ENCODE measurements around the gene RFX2. TPM values are rescaled to one million over a fixed set of nuclear protein-coding genes. Genes with fewer than 3 reads are reported as not detected.

Gene RFX2
- total RNA-seq, 1 donor from 2014 or later, result 8.3 TPM

DNA sequence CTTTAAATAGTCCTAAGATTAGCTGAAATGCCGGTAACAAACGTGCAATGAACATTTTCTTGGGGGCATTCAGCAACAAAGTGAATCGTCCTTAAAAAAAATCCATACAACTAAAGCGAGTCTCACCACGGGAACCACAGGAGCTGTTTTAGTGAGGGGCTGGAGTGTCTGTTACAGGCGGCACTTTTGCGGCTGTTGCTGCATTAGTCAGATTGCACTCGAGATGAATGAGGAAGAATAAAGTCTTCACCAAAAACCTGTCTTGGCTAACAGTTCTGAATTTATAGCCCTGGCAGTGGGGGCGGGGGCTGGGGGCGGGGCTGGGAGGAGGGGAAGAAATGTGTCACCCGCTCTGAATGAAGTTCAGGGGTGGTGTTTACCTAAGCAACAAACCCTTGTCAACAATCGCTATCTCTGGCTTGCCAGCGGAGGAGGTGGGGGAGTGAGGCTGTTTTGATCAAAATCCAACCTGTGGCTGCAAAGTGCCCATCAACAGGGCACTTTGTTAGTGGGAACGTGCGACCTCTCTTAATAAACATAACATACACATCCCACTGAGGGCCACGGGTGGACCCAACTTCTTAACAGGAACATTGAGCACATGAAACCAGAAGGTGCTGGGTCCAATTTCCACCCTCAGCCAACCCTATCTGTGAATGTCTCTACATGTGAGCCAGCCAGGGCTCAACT is 44.5 kb downstream of the RFX2 start:
- peak; percentile 67 for DNase-seq
- intact Hi-C loops (cut with DNase I), result no loop called here
- ATAC-seq (ENCODE audit: poor library complexity), result peak; percentile 76

DNA sequence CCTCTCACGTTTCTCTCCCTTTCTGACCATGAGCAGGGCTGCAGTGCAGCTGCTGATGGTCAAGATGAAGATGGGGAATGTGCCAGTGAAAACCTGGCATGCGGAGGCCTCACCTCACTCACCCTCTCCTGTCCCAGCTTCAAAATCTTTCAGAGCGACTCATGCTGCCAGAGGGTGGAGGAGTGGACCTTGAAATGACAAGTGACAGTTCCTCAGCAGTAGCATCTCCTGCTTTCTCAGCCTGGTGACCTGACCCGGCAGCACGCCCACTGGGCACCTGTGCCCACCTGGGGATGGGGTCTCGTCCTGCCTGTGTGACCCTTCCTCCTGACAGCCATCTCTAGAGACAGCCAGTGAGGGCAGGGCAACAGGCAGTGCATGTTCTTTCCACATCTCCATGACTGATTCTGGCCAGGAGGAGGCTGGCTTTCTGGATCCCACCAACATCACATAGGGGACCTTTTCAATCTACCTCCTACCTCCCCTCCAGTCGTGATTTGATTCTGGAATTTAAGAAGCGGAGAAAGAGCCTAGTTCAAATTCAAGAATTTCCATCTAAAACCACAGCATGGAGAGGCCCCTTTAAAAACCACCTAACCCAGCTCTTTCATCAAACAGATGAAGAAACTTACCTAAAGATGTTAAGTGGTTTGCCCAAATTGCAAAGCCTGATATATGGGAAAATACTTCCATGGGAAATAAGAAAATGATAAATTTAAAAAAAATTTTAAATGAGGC is 45.8 kb downstream of the RFX2 start:
- DNase-seq, result no peak
- intact Hi-C loops (cut with DNase I), result no loop called here
- ATAC-seq (ENCODE audit: poor library complexity), result no peak

DNA sequence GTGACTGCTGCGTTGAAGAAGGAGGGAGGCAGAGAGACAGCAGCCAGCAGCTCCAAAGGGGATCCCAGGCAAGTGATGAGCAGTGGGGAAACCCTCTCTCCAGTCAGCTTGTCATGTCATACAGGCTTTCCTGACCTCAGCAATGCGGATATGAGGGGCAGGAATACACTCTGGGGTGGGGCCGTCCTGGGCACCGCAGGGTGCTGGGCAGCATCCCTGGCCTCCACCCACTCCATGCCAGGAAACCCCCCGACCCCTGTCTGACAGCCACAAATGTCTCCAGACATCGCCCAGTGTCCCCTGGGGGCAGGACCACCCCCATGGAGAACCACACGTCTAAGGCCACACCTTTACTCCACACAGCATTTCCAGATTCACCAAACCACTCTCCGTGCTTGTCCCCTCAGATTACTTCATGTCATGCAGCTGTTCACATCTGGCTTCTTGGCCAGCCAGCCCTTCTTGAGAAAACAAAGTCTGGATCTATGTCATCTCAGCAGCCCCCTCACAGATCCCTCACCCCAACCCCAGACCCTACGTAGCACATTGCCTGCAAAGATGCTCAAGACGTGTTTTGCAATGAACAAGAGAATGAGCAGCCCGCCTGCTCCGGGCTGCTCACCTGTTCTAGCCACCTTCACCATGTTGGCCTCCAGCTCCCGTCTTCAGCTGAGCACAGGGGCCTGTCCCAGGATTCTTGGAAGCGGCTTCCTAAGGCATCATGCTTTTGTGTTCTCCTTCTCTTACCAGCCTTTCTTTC is 46.5 kb downstream of the RFX2 start:
- intact Hi-C loops (cut with DNase I), result no loop called here
- ATAC-seq (ENCODE audit: poor library complexity) (no peak), DNase-seq (no peak)

DNA sequence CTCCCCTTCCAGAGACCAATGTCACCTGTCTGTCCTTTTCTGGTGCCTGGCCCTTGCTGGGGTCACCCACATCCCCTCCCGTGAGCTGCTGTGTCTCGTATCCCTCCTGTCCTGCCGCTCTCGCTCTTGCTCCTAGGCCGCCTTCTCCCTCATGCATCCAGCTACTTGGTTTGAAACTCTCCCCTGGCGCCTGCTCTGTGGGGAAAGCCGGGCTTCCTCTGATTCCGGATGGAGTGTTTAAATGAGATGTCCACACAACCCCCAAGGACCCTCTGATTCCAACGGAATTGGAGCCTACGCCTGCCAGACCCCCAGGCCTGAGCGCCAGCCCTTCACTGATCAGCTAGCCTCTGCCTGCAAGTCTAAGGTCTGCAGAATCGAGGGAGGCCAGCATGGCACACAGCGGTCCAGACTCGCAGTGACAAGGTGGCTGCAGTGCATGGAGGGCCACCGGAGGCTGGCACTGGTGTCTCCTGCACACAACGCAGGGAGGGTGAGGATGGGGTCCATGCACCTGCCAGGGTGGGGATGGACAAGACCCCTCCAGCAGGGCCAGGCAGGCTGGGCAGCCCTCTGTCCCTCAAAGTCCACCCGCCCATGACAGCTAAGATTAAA is 47.2 kb downstream of the RFX2 start:
- ATAC-seq (ENCODE audit: poor library complexity) (no peak), DNase-seq (no peak)
- intact Hi-C loops (cut with DNase I), result no loop called here

DNA sequence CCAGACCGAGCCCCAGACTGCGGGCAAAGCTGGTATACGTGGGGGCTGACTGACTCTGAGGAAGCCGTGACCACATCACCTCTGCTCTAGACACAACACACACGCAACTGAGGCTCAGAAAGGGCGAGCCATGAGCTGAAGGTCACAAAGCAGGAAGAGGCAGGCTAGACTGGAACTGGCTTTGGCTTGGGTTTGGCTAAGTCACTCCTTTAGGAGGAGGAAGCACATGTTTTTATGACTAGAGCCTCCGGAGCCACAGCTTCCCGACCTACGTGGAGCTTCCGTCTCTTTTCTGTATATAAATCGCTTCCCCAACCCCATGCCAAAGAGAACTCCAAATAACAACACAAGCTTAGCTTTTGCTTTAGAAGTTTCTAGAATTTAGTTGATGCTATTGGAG is 48.0 kb downstream of the RFX2 start:
- ATAC-seq (ENCODE audit: poor library complexity), result no peak
- intact Hi-C loops (cut with DNase I), result no loop called here
- peak; percentile 64 for DNase-seq

DNA sequence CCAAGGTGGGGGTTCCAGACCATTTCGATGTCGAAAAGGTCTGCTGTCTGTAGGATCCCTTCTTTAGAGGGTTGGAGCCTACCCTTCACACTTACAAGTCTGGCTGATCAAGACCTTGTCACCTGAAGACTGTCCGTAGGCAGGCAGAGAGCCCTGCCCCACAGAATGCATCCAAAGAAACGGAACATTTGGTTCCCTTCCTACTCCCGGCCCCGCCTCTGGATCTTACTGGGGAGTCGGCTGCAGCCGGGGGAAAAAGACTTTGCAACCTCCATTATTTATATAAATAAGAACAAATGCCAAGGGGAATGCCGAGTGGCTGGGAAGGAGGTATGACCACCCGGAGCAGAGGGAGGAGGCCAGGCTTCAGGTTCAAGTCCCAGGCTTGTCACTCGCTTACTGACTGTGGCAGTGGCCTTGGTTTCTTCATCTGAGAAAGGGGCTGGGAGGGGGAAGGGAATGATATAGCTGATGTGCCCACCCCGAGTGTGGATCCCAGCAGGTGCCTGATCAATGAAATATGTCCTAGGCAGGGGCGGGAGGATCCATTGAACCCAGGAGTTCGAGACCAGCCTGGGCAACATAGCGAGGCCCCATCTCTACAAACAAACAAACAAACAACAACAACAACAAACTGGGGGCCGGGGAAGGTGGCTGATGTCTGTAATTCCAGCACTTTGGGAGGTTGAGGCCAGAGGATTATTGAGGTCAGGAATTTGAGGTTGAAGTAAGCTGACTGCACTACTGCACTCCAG is 48.7 kb downstream of the RFX2 start:
- no peak for ATAC-seq (ENCODE audit: poor library complexity)
- no peak for DNase-seq
- intact Hi-C loops (cut with DNase I), result no loop called here

DNA sequence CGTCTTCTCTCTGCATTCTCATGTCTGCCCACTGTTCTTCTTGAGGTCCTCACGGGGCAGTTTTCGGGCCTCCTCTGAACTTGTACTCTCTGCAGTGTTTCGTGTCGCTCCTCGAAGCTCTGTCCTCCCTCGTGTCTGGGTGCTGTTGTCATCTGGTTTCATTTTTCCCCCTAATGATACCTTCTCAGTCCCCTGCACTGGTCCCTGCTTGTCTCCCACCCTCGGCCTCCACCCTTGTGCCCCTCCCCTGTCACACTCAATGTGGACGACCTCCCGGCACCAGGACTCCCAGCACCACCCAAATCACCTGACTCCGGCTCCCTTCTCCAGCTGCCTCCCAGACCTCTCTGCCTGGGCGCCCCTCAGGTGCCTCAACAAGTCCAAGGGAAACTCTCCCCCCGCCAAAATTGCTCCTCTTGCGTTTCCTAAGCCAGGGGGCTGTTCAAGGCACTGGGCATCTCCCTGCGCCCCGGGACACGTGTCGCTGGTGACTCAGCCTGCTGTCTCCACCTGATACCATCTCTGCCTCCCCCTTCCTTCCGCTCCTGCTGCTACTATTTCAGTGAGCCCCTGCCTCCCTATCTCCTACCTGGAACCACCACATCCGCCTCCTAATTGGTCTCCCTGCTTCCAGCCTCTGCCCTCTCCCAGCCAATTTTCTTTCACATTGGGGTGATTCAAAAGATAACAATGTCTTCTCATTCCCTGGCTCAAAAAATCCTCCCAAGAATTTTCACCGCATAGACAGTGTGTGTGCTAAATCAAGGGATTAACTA is 49.5 kb downstream of the RFX2 start:
- ATAC-seq (ENCODE audit: poor library complexity) (no peak), DNase-seq (no peak)
- intact Hi-C loops (cut with DNase I), result no loop called here

DNA sequence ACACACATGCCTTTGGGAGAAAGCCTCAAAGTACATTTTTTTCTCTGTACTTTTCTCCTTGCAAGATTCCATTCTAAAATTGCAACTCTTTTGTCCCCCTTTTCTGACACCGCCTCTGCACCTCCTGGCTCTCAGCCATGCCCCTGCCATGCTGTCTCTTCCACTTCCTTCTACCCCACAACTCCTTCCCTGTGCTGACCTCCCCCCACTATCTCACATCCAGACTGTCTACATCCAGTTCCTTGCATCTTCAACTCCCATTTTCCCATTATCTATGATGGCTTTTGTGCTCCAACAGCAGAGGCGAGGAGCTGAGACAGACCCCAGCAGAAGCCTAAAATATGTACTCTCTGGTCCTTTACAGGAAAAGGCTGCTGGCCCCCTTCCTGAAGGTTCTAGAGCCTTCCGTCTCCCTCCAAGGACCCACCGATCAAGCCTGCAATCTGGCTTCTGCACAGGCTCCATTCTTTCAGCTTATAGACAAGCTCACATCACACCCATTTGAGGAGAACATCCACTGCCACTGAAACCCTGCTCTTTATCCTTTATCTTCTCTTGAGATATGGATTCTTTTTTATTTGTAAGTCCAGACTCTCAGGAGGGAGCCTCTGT is 50.2 kb downstream of the RFX2 start:
- no peak for DNase-seq
- no peak for ATAC-seq (ENCODE audit: poor library complexity)
- intact Hi-C loops (cut with DNase I), result loop anchor here (5.0 kb wide), 1 partner anchor 52 kb away; the partner anchor contains the start of gene RFX2

DNA sequence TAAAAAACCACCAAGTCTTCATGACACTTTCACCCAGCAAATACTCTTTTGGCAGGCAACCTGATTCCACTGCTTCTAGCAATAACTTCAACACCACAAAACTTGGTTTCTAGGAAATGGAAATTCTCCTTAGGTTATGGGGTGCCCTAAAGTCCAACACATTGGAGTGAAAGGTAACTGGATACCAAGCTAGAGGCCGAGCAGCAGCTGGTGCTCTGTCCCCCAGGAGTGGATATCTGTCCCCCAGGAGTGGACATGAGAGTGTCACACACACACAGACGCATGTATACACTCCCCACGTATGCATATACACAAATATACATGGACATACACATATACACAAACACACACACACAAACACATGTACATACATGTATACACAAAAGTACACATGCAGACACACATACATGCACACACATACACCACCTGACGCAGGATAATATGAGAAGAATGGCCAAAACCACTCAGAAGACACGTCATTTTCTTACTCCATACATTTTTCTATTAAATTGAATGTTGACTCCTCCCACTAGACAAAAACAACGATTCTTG is 50.8 kb downstream of the RFX2 start:
- ATAC-seq (ENCODE audit: poor library complexity) (no peak), DNase-seq (no peak)
- intact Hi-C loops (cut with DNase I), result loop anchor here (5.0 kb wide), 1 partner anchor 53 kb away; the partner anchor contains the start of gene RFX2

DNA sequence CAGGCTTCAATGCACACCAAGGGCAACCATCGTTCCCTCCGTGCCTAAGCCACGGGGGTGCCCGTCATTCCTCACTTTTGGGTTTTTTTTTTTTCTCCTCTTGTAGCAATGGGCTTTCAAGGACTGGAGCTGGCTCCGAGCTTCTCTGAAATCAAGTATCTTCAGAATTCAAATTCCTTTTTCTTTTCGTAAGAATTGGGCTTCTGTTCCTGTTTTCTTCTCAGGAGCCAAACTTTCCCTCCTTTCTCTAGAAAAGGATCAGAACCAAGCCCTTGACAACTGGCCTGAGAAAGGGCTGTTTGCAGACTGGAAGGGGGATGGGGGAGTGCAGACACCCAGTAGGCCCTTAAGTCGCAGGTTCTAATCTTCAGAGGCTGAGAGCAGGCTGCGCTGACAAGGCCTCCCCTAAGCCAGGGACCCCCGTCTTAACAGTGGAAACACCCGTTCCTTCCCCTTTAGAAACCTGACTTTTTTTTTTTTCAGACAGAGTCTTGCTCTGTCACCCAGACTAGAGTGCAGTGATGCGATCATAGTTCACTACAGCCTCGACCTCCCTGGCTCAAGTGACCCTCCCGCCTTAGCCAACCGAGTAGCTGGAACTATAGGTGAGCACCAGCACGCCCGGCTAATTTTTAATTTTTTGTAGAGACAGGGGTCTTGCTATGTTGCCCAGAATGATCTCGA is 51.6 kb downstream of the RFX2 start:
- intact Hi-C loops (cut with DNase I), result loop anchor here (5.0 kb wide), 1 partner anchor 54 kb away; the partner anchor contains the start of gene RFX2
- no peak for ATAC-seq (ENCODE audit: poor library complexity)
- DNase-seq, result no peak

DNA sequence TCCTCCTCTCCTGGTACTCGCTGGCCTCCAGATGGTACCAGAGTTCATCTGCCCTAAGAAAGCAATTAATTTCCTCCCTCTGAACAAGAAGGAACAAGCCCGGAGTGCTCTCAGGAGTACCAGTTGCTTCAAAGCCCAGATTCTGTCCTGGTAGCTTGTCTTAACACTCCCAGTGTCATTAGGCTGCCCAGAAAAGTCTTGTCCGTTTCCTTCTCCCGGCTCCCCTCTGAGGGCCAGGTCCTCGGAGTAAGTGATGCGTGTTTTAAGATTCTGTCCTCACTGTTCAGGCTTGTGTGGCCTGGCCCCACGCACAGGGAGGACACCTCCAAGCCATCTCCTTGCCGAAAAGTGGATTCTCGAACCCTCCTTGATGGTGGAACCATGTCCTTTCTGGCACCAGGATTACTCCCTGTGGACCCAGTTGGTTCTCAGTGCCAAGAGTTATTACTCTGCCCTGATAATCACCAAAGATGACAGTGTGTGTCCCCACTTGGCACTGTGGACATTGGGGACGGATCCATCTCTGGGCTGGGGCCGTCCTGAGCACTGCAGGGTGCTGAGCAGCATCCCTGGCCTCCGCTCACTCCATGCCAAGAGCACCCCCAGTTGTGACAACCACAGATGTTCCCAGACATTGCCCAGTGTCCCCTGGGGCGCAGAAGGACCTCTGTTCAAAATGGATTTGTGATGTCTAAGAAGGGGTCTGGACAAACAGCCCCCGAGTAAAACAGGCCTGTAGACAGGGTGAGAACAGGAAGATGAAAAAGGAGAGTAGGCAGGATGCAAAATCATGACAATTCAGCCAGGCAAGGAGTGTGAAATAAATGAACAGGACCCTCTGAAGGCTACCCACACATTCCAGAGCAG is 52.4 kb downstream of the RFX2 start:
- ATAC-seq (ENCODE audit: poor library complexity) (no peak), DNase-seq (no peak)
- intact Hi-C loops (cut with DNase I), result loop anchor here (5.0 kb wide), 1 partner anchor 54 kb away; the partner anchor contains the start of gene RFX2

DNA sequence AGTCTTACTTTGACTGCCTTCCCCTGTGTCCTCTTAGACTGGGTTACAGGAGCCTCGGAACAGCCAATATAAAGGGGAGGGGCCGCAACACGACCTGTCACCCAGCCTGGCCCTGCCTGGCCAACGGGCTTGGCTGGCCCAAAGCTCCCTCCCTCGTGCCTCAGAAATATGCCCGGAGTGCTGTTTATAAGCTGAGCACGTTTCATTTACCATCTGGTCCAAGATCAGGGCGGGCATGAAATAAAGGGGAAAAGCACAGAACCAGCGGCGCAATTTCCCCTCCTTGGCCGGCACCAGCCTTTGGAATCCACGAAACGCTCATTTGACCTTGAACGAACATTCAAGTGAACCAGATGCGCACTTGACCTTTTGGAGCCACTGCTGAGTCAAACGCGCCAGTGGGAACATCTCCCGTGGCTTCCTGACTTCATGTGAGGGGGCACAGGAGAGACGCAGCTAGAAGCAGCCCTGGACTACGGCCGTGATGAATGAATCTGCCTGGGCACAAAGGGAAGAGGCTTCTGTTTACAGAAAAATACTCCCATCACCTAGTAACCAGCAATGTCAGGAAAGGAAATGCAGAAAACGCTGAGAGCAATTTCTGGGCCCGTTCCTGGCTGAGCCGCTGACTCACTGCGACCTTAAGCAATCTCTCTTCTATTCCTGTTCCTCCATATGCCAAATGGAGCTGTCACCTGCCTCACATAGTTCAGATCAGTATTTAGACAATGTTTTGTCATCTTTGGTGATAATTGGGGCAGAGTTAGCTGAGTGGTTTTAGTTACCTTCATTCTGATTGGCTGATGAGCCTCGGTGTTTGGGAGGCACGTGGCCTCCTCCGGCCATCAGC is 53.3 kb downstream of the RFX2 start:
- ATAC-seq (ENCODE audit: poor library complexity), result peak; percentile 85
- intact Hi-C loops (cut with DNase I), result loop anchor here (5.0 kb wide), 1 partner anchor 55 kb away; the partner anchor contains the start of gene RFX2
- peak; percentile 84 for DNase-seq

DNA sequence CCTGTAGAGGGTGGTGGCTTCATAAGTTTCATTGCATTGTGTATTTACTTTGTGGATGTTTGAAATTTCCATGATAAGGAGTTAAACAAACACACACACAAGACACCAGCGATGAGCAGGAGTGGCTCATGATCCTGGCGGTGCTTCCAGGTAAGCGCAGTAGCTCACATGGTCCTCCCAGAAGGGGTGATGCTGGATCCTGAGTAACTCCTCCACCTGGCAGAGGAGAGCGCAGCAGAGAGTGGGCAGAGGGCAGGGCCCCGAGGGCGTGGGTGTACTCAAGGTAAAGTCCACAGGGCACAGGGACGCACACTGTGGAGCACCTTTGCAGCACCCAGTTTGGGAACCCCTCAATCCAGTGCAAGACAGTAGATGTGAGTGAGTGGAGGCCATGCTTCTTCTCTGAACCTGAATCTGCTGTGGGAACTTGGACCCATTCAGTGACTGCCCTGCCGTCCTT is 54.0 kb downstream of the RFX2 start:
- intact Hi-C loops (cut with DNase I), result loop anchor here (5.0 kb wide), 1 partner anchor 56 kb away; the partner anchor contains the start of gene RFX2
- ATAC-seq (ENCODE audit: poor library complexity), result peak; percentile 8
- DNase-seq, result no peak

Data from Right ventricle myocardium superior (tissue), 1 donor.